GM12801 (cell line): ENCODE results near the gene CPD.

Experiments used
- TF ChIP-seq, protein P1 (sequence below): IDR thresholded peaks from one replicate; pipeline ENCODE4 v1.5.1; 2011; ENCODE audit warnings: control low read depth; ENCODE audit not compliant: insufficient read length; ENCODE audit errors: extremely low read depth

CPD gene

DNA sequence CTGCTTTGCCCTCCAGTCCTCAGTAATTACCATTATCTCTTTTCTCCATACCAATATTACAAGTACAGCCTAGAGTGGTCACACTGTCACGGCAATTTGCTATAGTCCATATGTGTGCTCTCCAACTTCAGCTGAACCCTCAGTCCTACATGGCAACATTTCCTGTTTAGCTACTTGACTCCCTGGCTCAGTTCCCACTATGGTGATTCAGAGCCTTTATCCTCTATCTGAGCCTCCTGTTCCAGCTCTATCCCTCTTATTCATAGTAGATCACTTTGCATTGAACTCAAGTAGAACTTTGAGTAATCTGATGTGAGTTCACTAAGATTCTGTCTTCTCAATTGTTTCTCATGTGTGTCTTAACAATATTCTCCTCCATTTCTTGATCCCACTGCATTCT is 54.8 kb downstream of the CPD start:
- TF ChIP-seq, protein P1, sequence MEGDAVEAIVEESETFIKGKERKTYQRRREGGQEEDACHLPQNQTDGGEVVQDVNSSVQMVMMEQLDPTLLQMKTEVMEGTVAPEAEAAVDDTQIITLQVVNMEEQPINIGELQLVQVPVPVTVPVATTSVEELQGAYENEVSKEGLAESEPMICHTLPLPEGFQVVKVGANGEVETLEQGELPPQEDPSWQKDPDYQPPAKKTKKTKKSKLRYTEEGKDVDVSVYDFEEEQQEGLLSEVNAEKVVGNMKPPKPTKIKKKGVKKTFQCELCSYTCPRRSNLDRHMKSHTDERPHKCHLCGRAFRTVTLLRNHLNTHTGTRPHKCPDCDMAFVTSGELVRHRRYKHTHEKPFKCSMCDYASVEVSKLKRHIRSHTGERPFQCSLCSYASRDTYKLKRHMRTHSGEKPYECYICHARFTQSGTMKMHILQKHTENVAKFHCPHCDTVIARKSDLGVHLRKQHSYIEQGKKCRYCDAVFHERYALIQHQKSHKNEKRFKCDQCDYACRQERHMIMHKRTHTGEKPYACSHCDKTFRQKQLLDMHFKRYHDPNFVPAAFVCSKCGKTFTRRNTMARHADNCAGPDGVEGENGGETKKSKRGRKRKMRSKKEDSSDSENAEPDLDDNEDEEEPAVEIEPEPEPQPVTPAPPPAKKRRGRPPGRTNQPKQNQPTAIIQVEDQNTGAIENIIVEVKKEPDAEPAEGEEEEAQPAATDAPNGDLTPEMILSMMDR = no peak

DNA sequence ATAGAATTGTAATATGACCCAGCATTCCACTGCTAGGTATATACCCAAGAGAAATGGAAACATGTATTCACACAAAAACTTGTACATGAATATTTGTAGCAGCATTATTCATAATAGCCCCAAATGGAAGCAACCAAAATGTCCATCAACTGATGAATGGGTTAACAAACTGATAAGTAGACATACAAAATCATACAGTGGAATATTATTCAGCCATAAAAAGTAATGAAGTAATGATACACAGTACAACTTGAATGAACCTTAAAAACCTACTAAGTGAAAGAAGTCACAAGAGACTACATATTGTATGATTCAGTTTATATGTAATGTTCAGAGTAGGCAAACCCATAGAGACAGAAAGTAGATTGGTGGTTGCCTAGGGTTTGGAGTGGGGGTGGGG is 58.0 kb downstream of the CPD start:
- TF ChIP-seq, protein P1 = no peak

DNA sequence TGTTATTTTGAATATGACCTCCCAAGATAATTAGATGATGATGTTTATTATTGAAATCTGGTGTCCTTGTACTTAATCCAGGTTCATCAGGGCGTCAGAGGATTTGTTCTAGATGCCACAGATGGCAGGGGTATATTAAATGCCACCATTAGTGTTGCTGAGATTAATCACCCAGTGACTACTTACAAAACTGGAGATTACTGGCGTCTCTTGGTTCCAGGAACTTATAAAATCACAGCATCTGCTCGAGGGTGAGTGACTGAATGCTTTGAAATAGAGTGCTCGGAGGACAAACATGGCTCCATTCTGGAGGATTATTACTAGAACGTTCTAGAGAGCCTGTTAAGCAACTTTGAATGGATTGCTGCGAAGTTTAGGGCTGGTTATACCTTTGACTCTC is 65.0 kb downstream of the CPD start:
- TF ChIP-seq, protein P1 = no peak

DNA sequence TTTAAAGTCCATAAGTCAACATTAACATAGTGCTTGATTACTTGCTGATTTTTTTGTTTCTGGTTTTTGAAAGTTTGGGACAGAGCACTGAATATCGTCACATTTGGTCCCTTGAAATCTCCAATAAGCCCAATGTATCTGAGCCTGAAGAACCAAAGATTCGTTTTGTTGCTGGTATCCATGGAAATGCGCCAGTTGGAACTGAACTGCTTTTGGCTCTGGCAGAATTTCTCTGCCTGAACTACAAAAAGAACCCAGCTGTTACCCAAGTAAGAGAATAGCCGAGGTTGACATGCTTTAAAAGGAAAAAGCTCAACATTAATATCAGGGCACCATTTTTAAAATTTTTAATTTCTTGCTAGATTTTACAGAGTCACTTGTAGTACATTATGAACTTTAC is 70.8 kb downstream of the CPD start:
- TF ChIP-seq, protein P1 = no peak

DNA sequence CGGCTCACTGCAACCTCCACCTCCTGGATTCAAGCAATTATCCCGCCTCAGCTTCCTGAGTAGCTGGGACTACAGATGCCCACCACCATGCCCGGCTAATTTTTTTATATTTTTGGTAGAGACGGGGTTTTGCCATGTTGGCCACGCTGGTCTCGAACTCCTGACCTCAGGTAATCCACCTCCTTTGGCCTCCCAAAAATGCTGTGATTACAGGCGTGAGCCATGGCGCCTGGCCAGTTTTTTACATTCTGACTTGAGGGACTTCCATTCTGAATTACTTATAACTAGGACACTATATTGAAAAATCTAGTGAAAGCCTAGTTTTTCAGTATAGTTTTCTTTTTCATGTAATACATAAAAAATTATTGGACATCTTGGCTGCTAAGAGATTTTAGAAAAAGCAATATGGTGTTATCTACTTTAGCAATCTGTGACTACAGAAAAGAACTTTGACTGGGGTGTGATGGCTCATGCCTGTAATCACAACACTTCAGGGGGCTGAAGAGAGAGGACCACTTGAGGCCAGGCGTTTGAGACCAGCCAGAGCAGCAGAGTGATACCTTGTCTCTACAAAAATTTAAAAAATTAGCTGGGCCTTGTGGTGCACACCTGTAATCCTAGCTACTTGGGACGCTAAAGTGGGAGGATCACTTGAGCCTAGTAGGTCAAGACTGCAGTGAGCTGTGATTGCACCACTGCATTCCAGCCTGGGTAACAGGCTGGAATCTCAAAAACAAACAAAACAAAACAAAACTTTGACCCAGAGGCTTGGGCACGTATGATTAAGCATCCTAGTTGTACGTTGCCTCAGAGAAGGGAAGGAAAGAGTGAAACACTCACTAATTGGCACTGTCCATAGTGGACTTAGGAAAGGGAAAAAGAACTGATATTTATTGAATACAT is 71.6 kb downstream of the CPD start:
- TF ChIP-seq, protein P1 = no peak

DNA sequence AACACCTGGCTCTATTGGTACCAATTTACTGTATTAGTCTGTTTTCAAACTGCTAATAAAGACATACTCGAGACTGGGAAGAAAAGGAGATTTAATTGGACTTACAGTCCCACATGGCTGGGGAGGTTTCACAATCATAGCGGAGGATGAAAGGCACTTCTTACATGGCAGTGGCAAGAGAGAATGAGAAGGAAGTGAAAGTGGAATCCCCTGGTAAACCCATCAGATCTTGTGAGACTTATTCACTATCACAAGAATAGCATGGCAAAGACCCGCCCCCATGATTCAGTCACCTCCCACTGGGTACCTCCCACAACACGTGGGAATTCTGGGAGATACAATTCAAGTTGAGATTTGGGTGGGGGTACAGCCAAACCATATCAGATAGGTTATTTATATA is 75.9 kb downstream of the CPD start:
- TF ChIP-seq, protein P1 = no peak

DNA sequence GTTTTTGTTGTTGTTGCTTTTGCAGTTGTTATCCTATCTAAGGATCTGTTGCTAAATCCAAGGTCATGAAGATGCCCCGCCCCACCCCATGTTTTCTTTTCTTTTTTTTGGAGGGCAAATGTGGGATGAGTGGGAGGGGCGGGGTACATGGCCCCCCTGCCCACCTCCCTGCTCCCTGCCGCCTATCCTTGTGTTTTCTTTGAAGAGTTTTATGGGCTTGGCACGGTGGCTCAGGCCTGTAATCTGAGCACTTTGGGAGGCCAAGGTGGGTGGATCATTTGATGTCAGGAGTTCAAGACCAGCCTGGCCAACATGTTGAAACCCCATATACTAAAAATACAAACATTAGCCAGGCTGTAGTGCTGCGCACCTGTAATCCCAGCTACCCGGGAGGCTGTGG is 79.6 kb downstream of the CPD start:
- TF ChIP-seq, protein P1 = no peak
